Aorta (tissue), 5 donors: ENCODE data around the gene OTX2. TPM values are rescaled to one million over a fixed set of nuclear protein-coding genes. Genes with fewer than 3 reads are reported as not detected.

Source experiments
- ATAC-seq: fragments of 200-7000 bp; cut with Tn5 transposase; one replicate; pipeline ENCODE4 v1.9.1; 2022; ENCODE audit warnings: moderate library complexity; ENCODE audit not compliant: low FRiP score
- DNase-seq, 2 donors: peaks; one replicate each; pipeline ENCODE4 v3.0.0-alpha.2; 2020
- H3K27ac ChIP-seq, 2 donors: one replicate each; pipeline ENCODE4 v1.5.1; 2013; ENCODE audit warnings: low read length in 2 of 2, mild to moderate bottlenecking in 2 of 2, moderate library complexity in 2 of 2, control low read depth in 1 of 2, inconsistent platforms in 1 of 2, low read depth in 1 of 2
- H3K27me3 ChIP-seq, 2 donors: one replicate each; pipeline ENCODE4 v1.6.1; 2013; ENCODE audit warnings: control low read depth in 1 of 2, low read length in 1 of 2, mild to moderate bottlenecking in 1 of 2, moderate library complexity in 1 of 2; ENCODE audit not compliant: insufficient read depth in 2 of 2, control insufficient read depth in 1 of 2
- H3K36me3 ChIP-seq, 2 donors: one replicate each; pipeline ENCODE4 v1.6.1; 2013; ENCODE audit warnings: control low read depth in 1 of 2, low read length in 1 of 2, mild to moderate bottlenecking in 1 of 2; ENCODE audit not compliant: insufficient read depth in 2 of 2, control insufficient read depth in 1 of 2
- H3K4me1 ChIP-seq, 2 donors: one replicate each; pipeline ENCODE4 v1.6.1; 2013; ENCODE audit warnings: low read length in 2 of 2, control low read depth in 1 of 2, mild to moderate bottlenecking in 1 of 2, moderate library complexity in 1 of 2; ENCODE audit not compliant: insufficient read depth in 2 of 2, control insufficient read depth in 1 of 2
- H3K4me3 ChIP-seq, 2 donors: one replicate each; pipeline ENCODE4 v1.5.1; 2013; ENCODE audit warnings: low read length in 2 of 2, control low read depth in 1 of 2, mild to moderate bottlenecking in 1 of 2
- H3K9me3 ChIP-seq: one replicate; pipeline ENCODE4 v1.6.1; 2013; ENCODE audit warnings: mild to moderate bottlenecking, low read length; ENCODE audit not compliant: control insufficient read depth
- WGBS, 2 donors: extraction: QIAGEN DNeasy Blood & Tissue Kit; methylation state at CpG; one replicate each; pipeline ENCODE4 v1.1.7; 2013; 5-methylcytosine and 5-hydroxymethylcytosine counted together
- intact Hi-C, 2 donors: fragments of 100-400 bp; cut with DNase I; formaldehyde crosslinking; loops; one replicate each; pipeline versions ENCODE4 v1.14.2 to v1.15.0; 2022
- long read RNA-seq, 2 donors: library from polyadenylated mRNA; unstranded; transcript quantifications; one replicate each; pipeline ENCODE4 v2.0.0, GENCODE V29; 2020 to 2021
- polyA plus RNA-seq, 2 donors: library from polyadenylated mRNA; stranded (reverse); fragments of 200-250 nt; gene quantifications; one replicate each; pipeline ENCODE4 v1.2.3, GENCODE V29; 2013
- total RNA-seq, 2 donors: library from RNA; stranded (reverse); fragmentation: NEBNext Ultra II Directional; extraction: Animal tissue kit (Norgen Biotek cat#: 25700); gene quantifications; one replicate each; pipeline ENCODE4 v1.2.1, GENCODE V29; 2021
- donor health status: healthy with polysubstance abuse.
- donor health status: Bipolar disorder and iron deficiency.
- donor health status: DM: no; HTN: no; CAD: no.
- donor health status: DM: no; HTN: no; CAD: no.
- donor health status: DM: yes; HTN: yes; CAD: no.

OTX2 gene
- total RNA-seq (not detected), polyA plus RNA-seq (not detected)
- long read RNA-seq, donor 1 = 0 reads
- long read RNA-seq, donor 2 = 0 reads

DNA sequence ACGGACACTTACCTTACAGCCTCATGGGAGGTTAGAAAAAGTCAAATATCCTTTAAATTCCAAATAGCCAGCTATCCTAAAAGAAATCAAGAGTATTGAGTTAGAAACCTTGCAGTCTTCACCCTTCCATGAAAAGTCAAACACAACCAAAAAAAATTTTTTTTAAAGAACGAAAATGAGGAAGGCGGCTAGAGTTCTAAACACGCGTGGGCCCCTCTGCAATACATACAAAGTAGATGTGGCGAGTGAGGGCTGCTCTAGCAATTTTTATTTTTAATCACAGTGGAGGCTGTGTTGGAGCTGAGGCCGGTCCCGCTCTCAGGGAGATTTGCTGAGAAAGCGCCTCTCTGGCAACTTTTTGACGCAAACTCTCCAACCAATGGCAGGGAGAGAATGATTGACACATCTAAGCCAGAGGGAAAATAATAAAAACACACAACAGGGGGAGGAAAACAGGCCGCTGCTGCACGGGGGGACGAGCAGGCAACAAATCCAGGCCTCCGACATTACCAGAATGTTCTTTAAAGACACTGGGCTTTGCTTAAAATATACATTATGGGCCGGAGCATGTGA lies at the start of gene OTX2:
Gene OTX2, minus strand, starts transcription at position 333 of the 573 bp plus-strand sequence. CDS start 5,023 bp downstream, outside the sequence.
- H3K4me1 ChIP-seq = no peaks in the 10 kb centered on the region
- WGBS, 2 donors = 29% methylated on average over 15 of the region's 15 CpGs
- H3K4me3 ChIP-seq = no peak within 1 kb of the TSS
- no peaks in the 10 kb centered on the region for H3K36me3 ChIP-seq
- H3K27ac ChIP-seq = no peak within 1 kb of the TSS
- no peak for ATAC-seq
- no peaks in the 10 kb centered on the region for H3K9me3 ChIP-seq
- no peak for DNase-seq
- intact Hi-C loops = no loop called here
- peaks cover 0 to 6% of the 10 kb centered on the region in 2 donors for H3K27me3 ChIP-seq

DNA sequence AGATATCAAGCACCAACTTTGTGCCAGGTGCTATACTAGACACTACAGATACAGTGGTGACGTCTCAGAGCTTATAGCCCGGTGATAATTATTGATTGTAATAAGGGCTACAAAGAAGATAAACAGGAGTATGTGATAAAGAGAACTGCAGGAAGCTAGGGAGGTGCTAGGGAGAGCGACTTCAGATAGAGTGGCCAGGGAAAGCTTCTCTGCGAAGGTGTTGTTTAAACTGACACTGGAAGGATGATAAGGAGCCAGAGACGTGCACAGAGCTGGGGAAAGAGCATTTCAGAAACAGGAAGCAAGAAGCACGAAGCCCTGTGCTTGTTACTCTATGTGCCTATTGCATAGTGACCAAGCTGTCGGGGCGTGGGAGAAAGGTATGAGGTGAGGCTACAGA lies 48.1 kb upstream of the OTX2 start:
- no peaks in the 10 kb centered on the region for H3K4me1 ChIP-seq
- no peaks in the 10 kb centered on the region for H3K27me3 ChIP-seq
- no peak overlapping the region for H3K27ac ChIP-seq
- ATAC-seq = no peak
- intact Hi-C loops = no loop called here
- H3K36me3 ChIP-seq = no peaks in the 10 kb centered on the region
- H3K9me3 ChIP-seq = peaks cover 1% of the 10 kb centered on the region
- H3K4me3 ChIP-seq = no peak overlapping the region
- no peak for DNase-seq
- 32 to 38% methylated on average over 8 of the region's 8 CpGs for WGBS, 2 donors

DNA sequence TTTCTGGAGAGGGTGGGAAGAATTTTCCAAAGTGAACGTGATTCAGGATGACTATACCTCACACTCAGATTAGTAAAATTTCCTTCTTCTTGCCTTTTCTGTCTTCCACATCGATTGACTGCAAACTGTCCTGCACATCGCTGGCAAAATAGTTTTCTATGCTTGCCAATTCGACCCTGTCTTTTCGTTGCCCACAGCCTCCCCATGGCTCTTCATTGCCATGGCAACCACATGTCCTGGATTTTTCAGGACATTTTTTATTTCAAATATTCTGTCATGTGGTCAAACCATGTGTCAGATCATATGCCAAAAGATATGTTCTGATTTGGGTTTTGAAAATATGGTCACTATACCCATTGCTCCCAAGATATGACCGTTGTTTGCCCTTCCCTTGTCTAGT lies 46.9 kb upstream of the OTX2 start:
- intact Hi-C loops = no loop called here
- 64 to 71% methylated on average over 6 of the region's 6 CpGs for WGBS, 2 donors
- Histone ChIP-seq H3K27me3 (no peaks in the 10 kb centered on the region), H3K9me3 (peaks cover 3% of the 10 kb centered on the region), H3K27ac (no peak overlapping the region), H3K4me1 (no peaks in the 10 kb centered on the region), H3K4me3 (no peak overlapping the region), H3K36me3 (no peaks in the 10 kb centered on the region)
- ATAC-seq = no peak
- DNase-seq = no peak

GRCh38 chr14:56855891-56856461 lies 45.7 kb upstream of the OTX2 start:
- peaks cover 0 to 2% of the 10 kb centered on the region in 2 donors for H3K27me3 ChIP-seq
- peaks cover 4% of the 10 kb centered on the region for H3K9me3 ChIP-seq
- no peaks in the 10 kb centered on the region for H3K4me1 ChIP-seq
- DNase-seq (no peak), ATAC-seq (no peak)
- intact Hi-C loops = no loop called here
- no peak overlapping the region for H3K4me3 ChIP-seq
- H3K36me3 ChIP-seq = no peaks in the 10 kb centered on the region
- 2% methylated on average over 9 of the region's 9 CpGs for WGBS, 2 donors
- no peak overlapping the region for H3K27ac ChIP-seq

DNA sequence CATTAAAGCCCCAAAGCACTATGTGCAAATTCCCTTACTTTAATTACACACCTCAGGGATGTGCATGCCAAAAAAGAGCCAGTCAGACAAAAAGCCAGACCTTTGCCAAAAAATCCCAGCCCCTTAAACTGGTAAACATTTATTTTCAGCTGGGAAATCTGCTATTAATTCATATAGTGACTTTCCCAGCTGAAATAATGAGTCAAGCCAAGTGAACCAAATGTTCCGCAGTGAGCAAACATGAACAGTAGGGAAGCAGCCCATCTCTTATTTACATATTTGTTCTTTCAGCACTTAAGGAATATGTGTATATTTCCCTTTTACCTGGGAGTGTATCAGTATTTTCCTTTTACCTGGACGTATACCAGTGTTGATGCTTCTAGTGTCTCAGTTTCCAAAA lies 44.0 kb upstream of the OTX2 start:
- H3K4me3 ChIP-seq = no peak overlapping the region
- ATAC-seq (no peak), DNase-seq (no peak)
- H3K9me3 ChIP-seq = peaks cover 4% of the 10 kb centered on the region
- no peaks in the 10 kb centered on the region for H3K36me3 ChIP-seq
- no peaks in the 10 kb centered on the region for H3K4me1 ChIP-seq
- H3K27me3 ChIP-seq = peaks cover 0 to 2% of the 10 kb centered on the region in 2 donors
- no peak overlapping the region for H3K27ac ChIP-seq
- intact Hi-C loops = no loop called here
- 22 to 31% methylated on average over 2 of the region's 2 CpGs for WGBS, 2 donors

DNA sequence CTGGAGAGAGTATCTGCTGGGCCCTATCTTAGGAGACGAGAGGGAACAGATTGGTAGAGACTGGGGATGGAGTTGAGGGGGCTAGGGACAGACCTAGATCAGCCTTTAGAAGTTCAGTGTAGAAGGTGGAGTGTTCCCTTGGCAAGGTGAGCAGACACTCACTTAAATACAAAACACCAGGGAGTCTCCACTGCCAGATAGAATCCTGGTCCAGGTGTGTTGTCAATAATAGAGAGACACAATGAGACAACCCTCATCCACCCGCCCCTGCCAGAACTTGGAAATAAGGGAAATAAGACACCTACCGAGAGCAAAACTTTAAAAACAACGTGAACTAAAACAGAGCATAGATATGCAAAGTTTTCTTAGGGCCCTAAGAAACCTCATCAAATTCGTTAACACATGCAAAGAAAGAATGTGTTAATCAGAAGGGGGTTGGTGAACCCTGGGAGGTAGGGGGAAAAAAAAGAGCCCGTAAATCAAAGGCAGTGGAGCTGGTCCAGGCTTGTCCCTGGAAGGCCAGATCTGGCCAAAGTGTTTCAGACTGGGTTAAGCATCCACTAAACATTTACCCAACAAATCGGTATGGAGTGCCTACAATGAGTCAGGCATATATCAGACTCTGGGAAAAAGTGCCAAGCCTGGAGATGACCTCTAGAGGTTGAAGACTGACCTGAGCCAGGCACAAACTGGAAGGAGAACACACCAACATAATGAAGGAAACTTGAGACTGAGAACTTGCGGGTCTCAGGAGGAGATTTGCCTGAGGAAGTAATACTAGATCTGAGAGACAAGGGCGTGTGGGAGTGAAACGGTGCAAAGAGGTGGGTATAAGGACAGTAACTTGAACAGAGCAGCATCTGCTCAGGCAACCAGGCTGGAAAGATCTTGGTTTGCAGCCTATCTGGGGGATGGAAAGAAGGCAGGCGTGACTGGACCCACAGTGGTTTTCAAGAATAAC lies 37.0 kb upstream of the OTX2 start:
- Histone ChIP-seq H3K36me3 (no peaks in the 10 kb centered on the region), H3K4me1 (no peaks in the 10 kb centered on the region), H3K27me3 (peaks cover 0 to 4% of the 10 kb centered on the region in 2 donors), H3K9me3 (peaks cover 5% of the 10 kb centered on the region), H3K4me3 (no peak overlapping the region), H3K27ac (no peak overlapping the region)
- intact Hi-C loops = no loop called here
- 33 to 36% methylated on average over 11 of the region's 11 CpGs for WGBS, 2 donors
- DNase-seq (no peak), ATAC-seq (no peak)

DNA sequence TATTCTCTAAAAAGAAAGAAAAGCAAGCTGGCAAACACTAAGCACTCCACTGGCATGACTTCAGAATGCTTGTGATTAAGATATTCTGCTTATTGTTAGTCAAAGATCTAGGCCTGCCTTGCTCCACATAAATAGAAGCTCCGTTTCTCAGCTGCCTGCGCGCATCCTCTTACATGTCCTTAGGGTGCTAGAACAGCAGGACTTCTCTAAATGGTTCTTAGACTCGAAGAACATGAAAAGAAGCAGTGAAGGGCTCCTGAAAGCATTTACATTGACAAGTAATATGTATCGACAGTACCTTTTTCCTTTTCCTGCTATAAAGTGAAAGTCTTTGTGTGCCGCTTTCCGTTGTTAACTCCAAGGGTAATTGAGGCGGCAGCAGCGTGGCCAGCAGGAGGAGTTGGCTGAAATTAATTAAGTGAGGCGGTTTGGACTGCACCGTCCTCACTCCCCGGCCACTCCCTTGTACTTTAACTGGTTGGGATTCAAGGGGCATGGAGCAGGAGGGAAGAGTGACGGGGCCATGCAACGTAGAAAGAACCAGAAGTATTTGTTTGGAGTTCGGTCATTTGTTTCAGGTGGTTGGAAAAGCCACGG lies 34.2 kb upstream of the OTX2 start:
- ATAC-seq (no peak), DNase-seq (no peak)
- peaks cover 0 to 2% of the 10 kb centered on the region in 2 donors for H3K27me3 ChIP-seq
- WGBS, 2 donors = 19% methylated on average over 16 of the region's 16 CpGs
- peaks cover 3% of the 10 kb centered on the region for H3K9me3 ChIP-seq
- H3K36me3 ChIP-seq = no peaks in the 10 kb centered on the region
- no peaks in the 10 kb centered on the region for H3K4me1 ChIP-seq
- H3K4me3 ChIP-seq = no peak overlapping the region
- intact Hi-C loops = no loop called here
- H3K27ac ChIP-seq = no peak overlapping the region

DNA sequence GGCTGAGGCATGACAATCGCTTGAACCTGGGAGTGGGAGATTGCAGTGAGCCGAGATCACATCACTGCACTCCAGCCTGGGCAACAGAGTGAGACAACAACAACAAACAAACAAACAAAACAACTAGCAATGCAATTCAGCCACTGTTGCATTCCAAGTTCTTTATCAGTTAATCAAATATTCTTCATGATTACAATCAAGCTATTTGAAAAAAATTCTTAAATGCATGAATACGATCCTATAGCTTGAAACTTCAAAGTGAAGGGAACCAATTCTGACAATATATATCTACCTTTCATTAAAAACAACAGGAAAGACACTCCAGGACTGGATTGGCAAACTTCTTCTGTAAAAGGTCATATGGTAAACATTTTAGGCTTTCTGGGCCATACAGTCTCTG lies 31.3 kb upstream of the OTX2 start:
- intact Hi-C loops = no loop called here
- H3K9me3 ChIP-seq = peaks cover 3% of the 10 kb centered on the region
- WGBS, 2 donors = 73 to 82% methylated on average over 3 of the region's 3 CpGs
- no peak overlapping the region for H3K27ac ChIP-seq
- no peak for ATAC-seq
- no peaks in the 10 kb centered on the region for H3K36me3 ChIP-seq
- H3K27me3 ChIP-seq = peaks cover 0 to 2% of the 10 kb centered on the region in 2 donors
- H3K4me3 ChIP-seq = no peak overlapping the region
- H3K4me1 ChIP-seq = no peaks in the 10 kb centered on the region
- no peak for DNase-seq
